ENCODE results near the gene HEXD. TPM values are rescaled to one million over a fixed set of nuclear protein-coding genes. Genes with fewer than 3 reads are reported as not detected.

The HEXD gene
- total and polyA plus RNA-seq, 4 donors = 5.6 to 19.9 (median 12.2) TPM

DNA sequence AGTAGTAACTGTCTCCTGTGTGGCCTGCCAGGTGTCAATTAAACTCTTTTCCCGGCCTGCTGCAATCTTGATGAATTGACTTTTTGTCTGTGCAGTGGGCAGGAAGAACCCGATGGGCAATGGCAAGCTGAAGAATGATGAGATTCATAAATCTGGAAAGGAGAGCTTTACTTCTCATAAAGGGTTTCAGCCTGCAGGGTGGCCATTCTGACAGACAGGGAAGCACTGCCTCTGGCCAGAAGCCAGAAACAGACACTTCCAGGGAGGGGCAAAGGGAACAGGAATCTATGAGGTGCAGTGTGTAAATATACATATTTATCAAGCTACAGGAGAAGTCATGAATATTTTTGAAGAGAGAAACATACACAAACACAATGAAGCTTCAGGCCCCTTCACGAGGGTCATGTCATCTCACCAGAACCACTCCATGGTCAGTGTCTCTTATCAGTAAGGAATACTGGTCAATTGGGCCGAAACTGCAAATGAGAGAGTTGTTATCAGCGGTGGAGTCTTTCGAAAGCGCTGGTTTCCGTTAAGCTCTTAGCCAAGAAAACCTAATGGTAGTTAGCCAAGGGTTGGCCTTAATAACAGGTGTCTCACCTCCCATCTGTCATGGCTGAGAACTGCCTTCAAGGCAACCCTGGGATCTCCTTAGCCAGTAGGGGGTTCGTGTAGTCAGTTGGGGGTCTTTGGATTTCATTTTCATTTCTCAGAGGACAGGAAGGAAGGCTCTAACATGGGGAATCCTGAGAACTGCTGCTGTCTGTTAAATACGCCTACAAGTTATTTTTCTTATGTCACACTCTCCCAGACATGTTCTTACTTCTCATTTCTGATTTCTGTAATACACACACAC lies 39.2 kb downstream of the HEXD start:
- Histone ChIP-seq H3K27me3 (ENCODE audit: control insufficient read depth in 4 of 4, insufficient read depth in 4 of 4, low read length in 3 of 4) (no peaks in the 10 kb centered on the region), H3K27ac (ENCODE audit: low read depth in 1 of 2, low read length in 2 of 2) (peak overlapping the region; percentile 99), H3K36me3 (ENCODE audit: control insufficient read depth in 4 of 4, insufficient read depth in 3 of 4, low read depth in 1 of 4, low read length in 3 of 4) (peaks cover 0 to 9% (median 1%) of the 10 kb centered on the region in 4 donors), H3K4me1 (ENCODE audit: control insufficient read depth in 4 of 4, insufficient read depth in 4 of 4, low read length in 3 of 4) (peaks cover 0 to 23% (median 13%) of the 10 kb centered on the region in 4 donors), H3K4me3 (ENCODE audit: low read depth in 1 of 3, low read length in 3 of 3) (peak overlapping the region; percentile 59 to 66 (median 59)), H3K9me3 (ENCODE audit: control insufficient read depth in 4 of 4, low read length in 3 of 4) (no peaks in the 10 kb centered on the region), H3K9ac (ENCODE audit: low read depth in 1 of 2, low read length in 2 of 2) (peak overlapping the region; percentile 89 to 91)
- no peak for DNase-seq (ENCODE audit: low spot score)
- TF ChIP-seq FOXA2 (IDR thresholded peaks at IDR 0.05) (no peak), RAD21 (IDR thresholded peaks at IDR 0.05) (no peak)
- TF ChIP-seq, protein P1, sequence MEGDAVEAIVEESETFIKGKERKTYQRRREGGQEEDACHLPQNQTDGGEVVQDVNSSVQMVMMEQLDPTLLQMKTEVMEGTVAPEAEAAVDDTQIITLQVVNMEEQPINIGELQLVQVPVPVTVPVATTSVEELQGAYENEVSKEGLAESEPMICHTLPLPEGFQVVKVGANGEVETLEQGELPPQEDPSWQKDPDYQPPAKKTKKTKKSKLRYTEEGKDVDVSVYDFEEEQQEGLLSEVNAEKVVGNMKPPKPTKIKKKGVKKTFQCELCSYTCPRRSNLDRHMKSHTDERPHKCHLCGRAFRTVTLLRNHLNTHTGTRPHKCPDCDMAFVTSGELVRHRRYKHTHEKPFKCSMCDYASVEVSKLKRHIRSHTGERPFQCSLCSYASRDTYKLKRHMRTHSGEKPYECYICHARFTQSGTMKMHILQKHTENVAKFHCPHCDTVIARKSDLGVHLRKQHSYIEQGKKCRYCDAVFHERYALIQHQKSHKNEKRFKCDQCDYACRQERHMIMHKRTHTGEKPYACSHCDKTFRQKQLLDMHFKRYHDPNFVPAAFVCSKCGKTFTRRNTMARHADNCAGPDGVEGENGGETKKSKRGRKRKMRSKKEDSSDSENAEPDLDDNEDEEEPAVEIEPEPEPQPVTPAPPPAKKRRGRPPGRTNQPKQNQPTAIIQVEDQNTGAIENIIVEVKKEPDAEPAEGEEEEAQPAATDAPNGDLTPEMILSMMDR (IDR thresholded peaks at IDR 0.05; ENCODE audit: low read depth, low read length, missing input control) = no peak
- WGBS = 39% methylated on average over 10 of the region's 10 CpGs

DNA sequence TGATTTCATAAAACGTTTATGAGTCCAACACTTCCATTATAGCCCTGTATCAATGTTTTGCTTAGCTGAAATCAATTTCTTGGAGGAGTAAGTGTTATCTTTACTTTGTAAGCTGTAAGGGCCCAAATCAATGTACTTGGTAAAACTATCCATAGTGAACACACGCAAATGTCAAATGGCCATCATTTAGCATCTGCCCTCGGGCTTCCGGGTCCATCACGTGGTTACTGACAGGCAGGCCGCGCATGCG lies 39.7 kb downstream of the HEXD start:
- peak overlapping the region; percentile 59 to 66 (median 59) for H3K4me3 ChIP-seq (ENCODE audit: low read depth in 1 of 3, low read length in 3 of 3)
- H3K27me3 ChIP-seq (ENCODE audit: control insufficient read depth in 4 of 4, insufficient read depth in 4 of 4, low read length in 3 of 4) = no peaks in the 10 kb centered on the region
- peak overlapping the region; percentile 89 to 91 for H3K9ac ChIP-seq (ENCODE audit: low read depth in 1 of 2, low read length in 2 of 2)
- peak overlapping the region; percentile 99 for H3K27ac ChIP-seq (ENCODE audit: low read depth in 1 of 2, low read length in 2 of 2)
- H3K36me3 ChIP-seq (ENCODE audit: control insufficient read depth in 4 of 4, insufficient read depth in 3 of 4, low read depth in 1 of 4, low read length in 3 of 4) = peaks cover 0 to 12% (median 3%) of the 10 kb centered on the region in 4 donors
- WGBS = under 1% methylated on average over 8 of the region's 8 CpGs
- no peaks in the 10 kb centered on the region for H3K9me3 ChIP-seq (ENCODE audit: control insufficient read depth in 4 of 4, low read length in 3 of 4)
- no peak for DNase-seq (ENCODE audit: low spot score)
- H3K4me1 ChIP-seq (ENCODE audit: control insufficient read depth in 4 of 4, insufficient read depth in 4 of 4, low read length in 3 of 4) = peaks cover 0 to 23% (median 13%) of the 10 kb centered on the region in 4 donors
- TF ChIP-seq FOXA2 (IDR thresholded peaks at IDR 0.05) = no peak
- no peak for TF ChIP-seq GABPA (IDR thresholded peaks at IDR 0.05 in 1 of 2, conservative IDR thresholded peaks at IDR 0.05 in 1 of 2)
- TF ChIP-seq RAD21 (IDR thresholded peaks at IDR 0.05) = no peak

DNA sequence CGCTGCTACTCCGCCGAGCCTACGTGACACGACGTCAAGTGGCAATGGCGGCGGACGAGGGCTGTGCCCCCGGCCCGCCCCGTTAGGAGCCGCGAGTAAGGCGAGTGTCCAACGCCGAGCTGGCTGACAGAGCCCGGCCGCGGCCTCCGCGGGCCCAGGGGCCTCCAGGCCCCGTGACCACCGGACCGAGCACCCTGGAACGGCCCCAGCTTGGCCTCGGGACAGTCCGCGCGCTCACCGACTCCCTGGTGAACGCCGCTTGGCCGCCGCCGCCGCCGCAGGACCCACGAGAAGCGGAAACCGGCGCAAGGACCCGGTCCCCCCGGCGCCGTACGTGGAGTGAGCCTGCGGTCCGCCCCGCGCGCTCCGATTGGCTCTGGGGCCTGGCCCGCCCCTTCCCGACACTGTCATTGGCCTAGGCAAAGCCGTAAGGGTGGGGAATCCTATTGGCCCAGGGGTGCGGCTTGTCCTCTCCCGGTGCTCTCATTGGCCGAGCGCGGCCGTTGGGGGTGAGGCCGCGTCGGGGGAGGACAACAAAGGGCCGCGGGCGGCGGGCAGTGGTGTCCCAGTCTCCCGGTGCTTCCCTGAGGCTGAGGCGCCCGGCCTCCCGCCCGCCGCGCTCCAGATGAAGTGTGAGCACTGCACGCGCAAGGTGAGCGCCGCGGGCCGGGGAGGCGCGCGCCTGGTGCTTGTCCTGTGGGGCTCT lies 40.2 kb downstream of the HEXD start, which contains the start of gene NARF:
NARF (plus strand) TSS at position 563 of the 706 bp plus-strand sequence; CDS start at position 626, 63 bp downstream.
- Histone ChIP-seq H3K27ac (ENCODE audit: low read depth in 1 of 2, low read length in 2 of 2) (peak within 1 kb of the TSS; percentile 99), H3K36me3 (ENCODE audit: control insufficient read depth in 4 of 4, insufficient read depth in 3 of 4, low read depth in 1 of 4, low read length in 3 of 4) (peaks cover 0 to 16% (median 3%) of the 10 kb centered on the region in 4 donors), H3K9me3 (ENCODE audit: control insufficient read depth in 4 of 4, low read length in 3 of 4) (no peaks in the 10 kb centered on the region), H3K27me3 (ENCODE audit: control insufficient read depth in 4 of 4, insufficient read depth in 4 of 4, low read length in 3 of 4) (no peaks in the 10 kb centered on the region), H3K9ac (ENCODE audit: low read depth in 1 of 2, low read length in 2 of 2) (peak within 1 kb of the TSS; percentile 89 to 91), H3K4me1 (ENCODE audit: control insufficient read depth in 4 of 4, insufficient read depth in 4 of 4, low read length in 3 of 4) (peaks cover 0 to 23% (median 13%) of the 10 kb centered on the region in 4 donors), H3K4me3 (ENCODE audit: low read depth in 1 of 3, low read length in 3 of 3) (peak within 1 kb of the TSS; percentile 77 to 90 (median 85))
- DNase-seq (ENCODE audit: low spot score) = peak; percentile 95
- under 1% methylated on average over 85 of the region's 85 CpGs for WGBS
- peak; percentile 96 for TF ChIP-seq SP1 (IDR thresholded peaks at IDR 0.05)
- TF ChIP-seq, protein P2, sequence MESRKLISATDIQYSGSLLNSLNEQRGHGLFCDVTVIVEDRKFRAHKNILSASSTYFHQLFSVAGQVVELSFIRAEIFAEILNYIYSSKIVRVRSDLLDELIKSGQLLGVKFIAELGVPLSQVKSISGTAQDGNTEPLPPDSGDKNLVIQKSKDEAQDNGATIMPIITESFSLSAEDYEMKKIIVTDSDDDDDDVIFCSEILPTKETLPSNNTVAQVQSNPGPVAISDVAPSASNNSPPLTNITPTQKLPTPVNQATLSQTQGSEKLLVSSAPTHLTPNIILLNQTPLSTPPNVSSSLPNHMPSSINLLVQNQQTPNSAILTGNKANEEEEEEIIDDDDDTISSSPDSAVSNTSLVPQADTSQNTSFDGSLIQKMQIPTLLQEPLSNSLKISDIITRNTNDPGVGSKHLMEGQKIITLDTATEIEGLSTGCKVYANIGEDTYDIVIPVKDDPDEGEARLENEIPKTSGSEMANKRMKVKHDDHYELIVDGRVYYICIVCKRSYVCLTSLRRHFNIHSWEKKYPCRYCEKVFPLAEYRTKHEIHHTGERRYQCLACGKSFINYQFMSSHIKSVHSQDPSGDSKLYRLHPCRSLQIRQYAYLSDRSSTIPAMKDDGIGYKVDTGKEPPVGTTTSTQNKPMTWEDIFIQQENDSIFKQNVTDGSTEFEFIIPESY (IDR thresholded peaks at IDR 0.05) = no peak
- TF ChIP-seq YY1 (IDR thresholded peaks at IDR 0.05) = peak; percentile 99
- no peak for TF ChIP-seq FOXA2 (IDR thresholded peaks at IDR 0.05)
- no peak for TF ChIP-seq NR2F2 (IDR thresholded peaks at IDR 0.05)
- TF ChIP-seq RXRA (IDR thresholded peaks at IDR 0.05) = no peak
- TF ChIP-seq, protein P3, sequence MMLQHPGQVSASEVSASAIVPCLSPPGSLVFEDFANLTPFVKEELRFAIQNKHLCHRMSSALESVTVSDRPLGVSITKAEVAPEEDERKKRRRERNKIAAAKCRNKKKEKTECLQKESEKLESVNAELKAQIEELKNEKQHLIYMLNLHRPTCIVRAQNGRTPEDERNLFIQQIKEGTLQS (IDR thresholded peaks at IDR 0.05) = no peak
- TF ChIP-seq JUND (IDR thresholded peaks at IDR 0.05) = no peak
- TF ChIP-seq EGR1 (IDR thresholded peaks at IDR 0.05; ENCODE audit: low read depth in 2 of 2) = no peak
- peak in 1 of 2 donors; percentile 65 for TF ChIP-seq GABPA (IDR thresholded peaks at IDR 0.05 in 1 of 2, conservative IDR thresholded peaks at IDR 0.05 in 1 of 2)
- TF ChIP-seq, protein P4, sequence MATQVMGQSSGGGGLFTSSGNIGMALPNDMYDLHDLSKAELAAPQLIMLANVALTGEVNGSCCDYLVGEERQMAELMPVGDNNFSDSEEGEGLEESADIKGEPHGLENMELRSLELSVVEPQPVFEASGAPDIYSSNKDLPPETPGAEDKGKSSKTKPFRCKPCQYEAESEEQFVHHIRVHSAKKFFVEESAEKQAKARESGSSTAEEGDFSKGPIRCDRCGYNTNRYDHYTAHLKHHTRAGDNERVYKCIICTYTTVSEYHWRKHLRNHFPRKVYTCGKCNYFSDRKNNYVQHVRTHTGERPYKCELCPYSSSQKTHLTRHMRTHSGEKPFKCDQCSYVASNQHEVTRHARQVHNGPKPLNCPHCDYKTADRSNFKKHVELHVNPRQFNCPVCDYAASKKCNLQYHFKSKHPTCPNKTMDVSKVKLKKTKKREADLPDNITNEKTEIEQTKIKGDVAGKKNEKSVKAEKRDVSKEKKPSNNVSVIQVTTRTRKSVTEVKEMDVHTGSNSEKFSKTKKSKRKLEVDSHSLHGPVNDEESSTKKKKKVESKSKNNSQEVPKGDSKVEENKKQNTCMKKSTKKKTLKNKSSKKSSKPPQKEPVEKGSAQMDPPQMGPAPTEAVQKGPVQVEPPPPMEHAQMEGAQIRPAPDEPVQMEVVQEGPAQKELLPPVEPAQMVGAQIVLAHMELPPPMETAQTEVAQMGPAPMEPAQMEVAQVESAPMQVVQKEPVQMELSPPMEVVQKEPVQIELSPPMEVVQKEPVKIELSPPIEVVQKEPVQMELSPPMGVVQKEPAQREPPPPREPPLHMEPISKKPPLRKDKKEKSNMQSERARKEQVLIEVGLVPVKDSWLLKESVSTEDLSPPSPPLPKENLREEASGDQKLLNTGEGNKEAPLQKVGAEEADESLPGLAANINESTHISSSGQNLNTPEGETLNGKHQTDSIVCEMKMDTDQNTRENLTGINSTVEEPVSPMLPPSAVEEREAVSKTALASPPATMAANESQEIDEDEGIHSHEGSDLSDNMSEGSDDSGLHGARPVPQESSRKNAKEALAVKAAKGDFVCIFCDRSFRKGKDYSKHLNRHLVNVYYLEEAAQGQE (IDR thresholded peaks at IDR 0.05) = peak; percentile 85
- no peak for TF ChIP-seq HNF4A (conservative IDR thresholded peaks at IDR 0.05)
- TF ChIP-seq RAD21 (IDR thresholded peaks at IDR 0.05) = peak in 1 of 2 donors; percentile 32
- TF ChIP-seq, protein P1 (IDR thresholded peaks at IDR 0.05; ENCODE audit: low read depth, low read length, missing input control) = no peak

Measured in liver (tissue), 9 donors.